GM18526 (cell line): Measurements from ENCODE around the gene SEBOX.
A peak's percentile ranks its signal among the peaks of the same experiment; 100 is the strongest.

Source experiments
- POLR2A ChIP-seq: IDR thresholded peaks from 3 replicates; pipeline ENCODE4 v1.6.1; 2011; ENCODE audit not compliant: insufficient read length; ENCODE audit errors: extremely low read depth

SEBOX gene

DNA sequence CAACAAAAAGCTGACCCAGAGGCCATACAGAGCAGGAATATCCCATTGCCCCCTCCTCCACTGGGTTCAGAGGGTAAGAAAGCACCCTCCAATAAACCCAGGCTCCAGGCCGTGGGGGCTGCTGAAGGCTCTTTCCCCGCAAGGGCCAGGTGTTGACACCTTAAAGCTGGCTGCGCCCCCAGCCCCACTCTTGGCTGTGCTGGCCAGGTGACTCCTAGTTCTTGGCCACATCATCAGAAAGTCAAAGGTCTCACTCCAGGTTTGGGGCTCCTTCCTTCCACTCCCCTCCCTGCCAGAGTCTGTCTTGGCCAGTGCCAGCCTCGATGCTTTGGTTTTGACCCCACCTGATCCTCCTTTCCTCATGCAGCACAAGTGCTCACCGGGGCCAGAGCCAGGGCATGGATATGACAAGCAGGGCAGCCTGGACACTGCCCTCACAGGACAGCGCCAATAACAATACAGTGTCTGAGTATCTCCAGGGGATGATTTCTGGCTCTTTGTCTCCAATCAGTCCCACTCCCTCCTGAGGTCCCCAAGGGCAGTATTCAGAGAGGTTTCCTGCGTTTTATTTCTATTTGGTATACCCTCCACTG lies 32.8 kb upstream of the SEBOX start:
- no peak for TF ChIP-seq POLR2A

DNA sequence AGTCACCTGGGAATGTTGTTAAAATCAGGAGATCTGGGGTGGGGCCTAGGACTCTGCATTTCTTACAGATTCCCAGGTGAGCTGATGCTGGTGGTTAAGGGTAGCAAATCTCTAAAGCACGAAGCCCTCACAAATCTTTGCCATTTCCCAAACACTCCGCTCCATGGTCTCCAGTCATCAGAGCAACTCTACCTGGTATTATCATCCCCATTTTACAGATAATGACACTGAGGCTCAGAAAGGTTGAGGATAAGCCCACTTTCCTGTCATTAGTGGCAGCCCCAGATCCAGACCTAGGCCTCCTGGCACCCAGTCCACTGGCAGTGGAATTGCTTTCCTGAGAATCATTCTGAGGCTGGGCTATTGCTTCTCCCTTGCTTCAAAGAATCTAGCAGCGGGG lies 32.3 kb upstream of the SEBOX start:
- no peak for TF ChIP-seq POLR2A

GRCh38 chr17:28396635-28397239 lies 31.7 kb upstream of the SEBOX start:
- TF ChIP-seq POLR2A, result no peak

GRCh38 chr17:28395968-28396367 lies 31.0 kb upstream of the SEBOX start:
- TF ChIP-seq POLR2A, result no peak

GRCh38 chr17:28395426-28395825 lies 30.4 kb upstream of the SEBOX start:
- TF ChIP-seq POLR2A, result no peak

- TF ChIP-seq POLR2A, result no peak
These were observed 29.5 kb upstream of the SEBOX start for GRCh38 chr17:28394337-28395116.

GRCh38 chr17:28392491-28392890 lies 27.5 kb upstream of the SEBOX start:
- TF ChIP-seq POLR2A, result no peak

DNA sequence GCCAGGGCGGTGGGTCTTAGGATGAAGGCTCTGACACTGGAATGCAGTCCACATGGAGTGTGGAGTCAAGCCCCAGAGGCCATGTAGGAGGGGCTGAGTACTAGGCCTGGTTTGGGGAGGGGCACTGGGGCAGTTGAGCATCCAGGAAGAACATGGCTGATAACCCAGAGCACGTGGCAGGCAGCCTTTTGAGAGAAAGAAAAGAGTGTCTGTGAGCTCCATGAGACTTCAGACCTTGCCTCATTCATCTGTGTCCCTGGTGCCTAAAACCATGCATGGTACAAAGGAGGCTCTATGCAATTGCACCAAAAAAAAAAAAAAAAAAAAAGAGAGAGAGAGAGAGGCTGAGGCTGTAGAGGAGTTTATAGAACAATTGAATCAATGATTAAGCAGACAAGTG lies 26.4 kb upstream of the SEBOX start:
- no peak for TF ChIP-seq POLR2A

DNA sequence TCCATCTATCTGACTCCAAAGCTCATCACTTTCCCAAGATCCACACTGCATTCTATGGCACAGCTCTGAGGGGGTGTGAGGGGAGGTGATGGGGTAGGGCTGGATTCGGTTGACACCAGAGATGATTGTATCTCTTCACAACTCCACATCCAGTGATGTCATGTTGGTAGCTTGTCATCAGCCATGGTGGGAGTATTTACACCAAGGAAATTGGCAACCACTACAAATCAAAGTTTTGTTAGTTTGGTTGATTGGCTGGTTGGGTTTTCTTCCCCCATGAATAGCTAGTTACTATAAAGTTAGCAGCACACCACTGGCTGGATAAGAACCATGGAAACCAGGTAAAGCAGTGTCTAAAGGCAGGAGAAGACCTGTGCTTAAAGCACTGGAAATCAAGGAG lies 26.0 kb upstream of the SEBOX start:
- no peak for TF ChIP-seq POLR2A

GRCh38 chr17:28390563-28390962 lies 25.6 kb upstream of the SEBOX start:
- TF ChIP-seq POLR2A, result no peak

DNA sequence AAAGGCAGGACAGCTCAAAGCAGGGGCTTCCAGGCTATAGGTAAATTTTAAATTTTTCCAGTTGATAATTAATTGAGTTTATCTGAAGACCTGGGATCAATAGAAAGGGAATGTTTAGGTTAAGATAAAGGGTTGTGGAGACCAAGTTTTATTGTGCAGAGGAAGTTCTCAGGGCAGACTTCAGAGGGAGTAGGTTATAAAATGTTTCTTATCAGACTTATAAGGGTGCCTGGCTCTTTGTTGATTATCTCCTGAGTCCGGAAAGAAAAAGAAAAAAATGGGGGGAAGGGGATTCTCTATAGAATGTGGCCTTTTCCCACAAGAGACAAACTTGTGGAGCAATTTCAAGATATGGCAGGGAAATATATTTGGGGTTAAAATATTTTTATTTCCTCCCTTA lies 25.1 kb upstream of the SEBOX start:
- TF ChIP-seq POLR2A, result no peak

GRCh38 chr17:28388106-28388505 lies 23.1 kb upstream of the SEBOX start:
- no peak for TF ChIP-seq POLR2A

GRCh38 chr17:28386391-28386790 lies 21.4 kb upstream of the SEBOX start:
- TF ChIP-seq POLR2A, result no peak

- TF ChIP-seq POLR2A, result no peak
These were observed 20.4 kb upstream of the SEBOX start for GRCh38 chr17:28385406-28385805.

GRCh38 chr17:28385037-28385400 lies 20.0 kb upstream of the SEBOX start:
- no peak for TF ChIP-seq POLR2A

- peak; percentile 44 for TF ChIP-seq POLR2A
These were observed 19.5 kb upstream of the SEBOX start for GRCh38 chr17:28384281-28385036.

- TF ChIP-seq POLR2A, result no peak
These were observed 16.3 kb upstream of the SEBOX start for GRCh38 chr17:28381141-28381825.
